ENCODE measurements around the gene IRGC.

- no peak for TF ChIP-seq CTCF (IDR thresholded peaks at IDR 0.05)
- TF ChIP-seq EP300 (IDR thresholded peaks at IDR 0.05), result no peak
These were observed 41.3 kb upstream of the IRGC start for GRCh38 chr19:43674596-43674995.

Data from stomach (tissue), 4 donors.